ENCODE data around the gene TRIM22.
"Not testable (repeated sequence)": the region's sequence is repeated elsewhere in the genome, so short reads cannot be mapped to it uniquely, and the experiment has no call there.

TRIM22 gene

DNA sequence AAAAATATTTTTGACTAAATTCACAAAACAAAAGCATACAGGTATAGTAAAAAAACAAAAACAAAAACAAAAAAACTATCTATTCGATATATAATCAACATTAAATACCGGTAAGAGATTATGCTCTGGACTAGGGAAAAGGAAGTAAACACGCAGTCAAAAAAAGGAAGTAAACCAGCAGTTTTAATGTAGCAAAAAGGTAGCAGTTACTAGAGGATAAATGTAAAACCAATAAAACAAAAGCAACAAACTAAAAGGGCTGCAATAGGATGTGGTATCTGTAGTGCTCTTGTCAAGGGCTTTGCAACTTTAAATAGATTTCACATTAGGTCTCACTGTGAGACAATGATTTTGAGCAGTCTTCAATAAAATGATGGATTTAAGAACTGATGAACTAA, 2.4 kb downstream of the TRIM22 start:
- DNase-seq, result no peak

DNA sequence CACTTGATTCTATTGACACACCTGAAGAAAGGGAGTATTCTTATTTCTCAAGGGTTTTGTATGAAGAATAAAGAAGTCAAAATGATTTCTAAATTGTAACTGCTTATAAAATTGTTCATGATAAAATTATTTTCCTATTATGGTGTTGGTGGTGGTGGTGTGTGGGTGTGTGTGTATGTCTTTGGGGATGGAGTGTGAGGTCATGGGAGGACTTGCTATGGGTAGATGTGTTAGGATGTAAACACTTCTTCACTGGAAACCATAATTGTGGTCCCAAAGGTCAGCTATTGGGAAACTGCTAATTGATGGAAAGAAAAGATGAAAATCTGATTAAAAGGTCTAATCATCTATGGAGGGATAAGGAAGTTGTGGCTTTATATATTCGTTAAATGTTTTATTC, 5.1 kb downstream of the TRIM22 start:
- DNase-seq, result no peak

DNA sequence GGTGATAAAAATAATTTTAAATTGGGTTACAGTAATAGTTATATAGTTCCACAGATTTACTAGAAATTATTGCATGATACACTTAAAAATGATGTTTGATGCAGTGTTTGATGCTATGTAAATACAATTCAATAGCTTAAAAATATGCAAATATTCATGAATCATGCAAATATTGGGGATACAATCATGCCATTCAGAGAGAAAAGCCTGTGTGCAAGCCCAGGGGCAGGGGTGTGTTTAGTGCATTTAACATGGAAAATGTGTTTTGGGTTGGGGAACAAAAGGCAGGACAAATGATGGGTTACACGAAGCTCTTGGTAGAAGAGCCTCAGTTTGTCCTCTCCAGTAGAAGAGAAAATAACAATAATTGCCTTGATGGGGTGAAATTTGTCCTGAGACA, 6.0 kb downstream of the TRIM22 start:
- no peak for DNase-seq

DNA sequence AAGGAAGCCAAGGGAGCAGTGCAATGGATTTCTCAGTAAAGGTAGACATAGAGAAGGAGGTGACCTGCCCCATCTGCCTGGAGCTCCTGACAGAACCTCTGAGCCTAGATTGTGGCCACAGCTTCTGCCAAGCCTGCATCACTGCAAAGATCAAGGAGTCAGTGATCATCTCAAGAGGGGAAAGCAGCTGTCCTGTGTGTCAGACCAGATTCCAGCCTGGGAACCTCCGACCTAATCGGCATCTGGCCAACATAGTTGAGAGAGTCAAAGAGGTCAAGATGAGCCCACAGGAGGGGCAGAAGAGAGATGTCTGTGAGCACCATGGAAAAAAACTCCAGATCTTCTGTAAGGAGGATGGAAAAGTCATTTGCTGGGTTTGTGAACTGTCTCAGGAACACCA, 6.6 kb downstream of the TRIM22 start:
- DNase-seq, result no peak

DNA sequence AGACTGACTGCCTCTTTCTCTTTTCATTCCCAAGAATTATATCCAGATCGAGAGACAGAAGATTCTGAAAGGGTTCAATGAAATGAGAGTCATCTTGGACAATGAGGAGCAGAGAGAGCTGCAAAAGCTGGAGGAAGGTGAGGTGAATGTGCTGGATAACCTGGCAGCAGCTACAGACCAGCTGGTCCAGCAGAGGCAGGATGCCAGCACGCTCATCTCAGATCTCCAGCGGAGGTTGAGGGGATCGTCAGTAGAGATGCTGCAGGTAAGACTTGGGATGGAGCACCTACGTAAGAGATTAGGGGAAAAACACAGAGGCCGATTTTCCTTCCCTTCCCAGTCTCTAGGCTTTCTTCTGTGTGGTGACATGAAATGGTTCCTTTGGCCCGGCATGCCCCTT, 8.7 kb downstream of the TRIM22 start:
- no peak for DNase-seq

DNA sequence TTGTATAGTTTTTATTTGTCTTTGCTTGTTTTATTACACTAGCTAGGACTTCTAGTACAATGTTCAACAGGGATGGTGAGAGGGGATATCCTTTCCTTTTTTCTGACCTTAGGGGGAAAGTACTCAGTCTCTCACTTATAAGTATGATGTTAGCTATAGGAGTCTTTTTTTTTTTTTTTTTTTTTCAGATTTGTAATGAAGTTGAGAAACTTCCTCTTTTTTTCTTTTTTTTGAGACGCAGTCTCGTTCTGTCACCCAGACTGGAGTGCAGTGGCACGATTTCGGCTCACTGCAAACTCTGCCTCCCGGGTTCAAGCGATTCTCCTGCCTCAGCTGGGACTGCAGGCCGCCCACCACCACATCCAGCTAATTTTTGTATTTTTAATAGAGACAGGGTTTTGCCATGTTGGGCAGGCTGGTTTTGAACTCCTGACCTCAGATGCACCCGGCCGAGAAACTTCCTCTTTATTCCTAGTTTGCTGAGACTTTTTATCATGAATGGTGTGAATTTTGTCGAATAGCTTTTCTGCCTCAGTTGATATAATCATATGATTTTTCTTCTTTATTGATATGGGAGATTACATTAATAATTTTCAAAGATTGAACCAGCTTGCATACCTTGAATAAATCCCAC, 10.9 kb downstream of the TRIM22 start:
- DNase-seq, result no peak

DNA sequence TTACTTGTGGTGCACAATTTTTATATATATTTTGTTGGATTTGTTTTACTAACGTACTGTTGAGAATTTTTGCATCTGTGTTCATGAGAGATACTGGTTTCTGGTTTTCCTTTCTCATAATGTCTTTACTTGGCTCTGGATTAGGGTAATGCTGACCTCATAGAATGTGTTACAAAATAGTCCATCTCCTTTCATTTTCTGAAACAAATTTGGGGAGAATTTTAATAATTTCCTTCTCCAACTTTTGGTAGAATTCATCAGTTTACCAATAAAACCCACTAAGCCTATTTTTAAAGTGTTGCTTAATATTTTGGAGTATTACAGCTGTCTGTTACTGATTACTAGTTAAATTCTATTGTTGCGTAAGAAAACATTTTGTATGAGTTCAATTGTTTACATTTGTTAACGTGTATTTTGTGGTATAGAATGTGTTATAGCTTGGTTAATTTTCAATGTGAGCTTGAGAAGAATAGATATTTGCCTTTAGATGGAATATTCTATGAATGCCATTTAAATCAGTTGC, 11.5 kb downstream of the TRIM22 start:
- DNase-seq, result no peak

DNA sequence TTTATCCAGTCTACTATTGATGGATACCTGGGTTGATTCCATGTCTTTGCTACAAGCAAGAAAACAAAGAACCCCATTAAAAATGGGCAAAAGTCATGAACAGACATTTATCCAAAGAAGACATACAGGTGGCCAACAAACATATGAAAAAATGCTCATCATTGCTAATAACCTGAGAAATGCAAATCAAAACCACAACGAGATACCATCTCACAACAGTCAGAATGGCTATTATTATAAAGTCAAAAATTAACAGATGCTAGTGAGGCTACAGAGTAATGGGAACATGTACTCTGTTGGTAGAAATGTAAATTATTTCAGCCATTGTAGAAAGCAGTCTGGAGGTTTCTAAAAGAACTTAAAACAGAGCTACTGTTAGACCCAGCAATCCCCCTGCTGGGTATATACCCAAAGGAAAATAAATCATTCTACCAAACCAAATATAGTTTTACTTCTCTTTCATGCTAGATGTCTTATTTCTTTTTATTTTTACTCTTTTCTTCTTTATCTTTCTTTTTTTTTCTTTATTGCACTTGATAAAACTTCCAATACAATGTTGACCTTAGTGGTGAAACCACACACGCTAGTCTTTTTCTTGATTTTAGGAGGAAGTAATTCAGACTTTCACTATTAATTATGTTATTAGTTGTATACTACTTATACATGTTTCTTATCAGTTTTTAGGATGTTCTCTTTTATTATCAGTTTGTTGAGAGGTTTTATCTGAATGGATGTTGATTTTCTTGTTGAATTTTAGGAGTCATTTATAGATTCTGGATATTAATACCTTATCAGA, 14.3 kb downstream of the TRIM22 start:
- DNase-seq, result no peak

DNA sequence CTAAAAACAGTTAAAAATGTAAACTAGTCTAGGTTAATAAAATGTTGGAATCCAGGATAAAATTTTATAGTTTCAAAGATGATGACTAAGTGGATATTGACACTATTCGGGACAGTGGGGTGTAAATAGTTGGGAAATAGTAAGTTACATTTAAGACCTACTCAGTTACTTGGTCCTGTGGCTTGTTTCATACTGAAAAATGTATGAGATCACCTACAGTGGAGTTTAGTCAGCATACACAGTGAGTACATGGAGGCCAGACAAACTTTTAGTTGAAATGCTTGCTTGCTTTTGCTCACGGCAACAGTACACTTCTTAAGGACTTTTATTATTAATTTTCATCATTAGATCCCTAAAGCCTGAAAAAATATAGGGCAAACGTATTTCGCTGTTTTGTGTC, 16.1 kb downstream of the TRIM22 start:
- DNase-seq, result no peak

DNA sequence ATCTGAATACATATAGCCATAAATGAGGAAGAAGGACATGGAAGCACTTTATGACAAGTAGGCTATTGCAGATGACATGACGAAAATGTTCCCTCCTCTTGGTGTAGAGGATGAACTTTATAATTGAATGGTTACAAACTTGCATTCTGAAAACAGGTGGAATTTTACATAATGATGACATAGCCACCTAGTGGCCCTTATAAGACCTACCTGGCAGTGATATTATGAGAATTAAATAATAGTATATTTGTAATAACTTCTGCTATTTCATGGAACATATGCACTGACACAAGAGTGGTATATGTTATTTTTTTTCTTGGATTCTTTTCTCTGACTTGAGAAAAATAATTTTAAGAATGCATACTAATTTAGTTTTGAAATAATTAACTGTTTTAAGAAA, 22.9 kb downstream of the TRIM22 start:
- DNase-seq, result no peak

DNA sequence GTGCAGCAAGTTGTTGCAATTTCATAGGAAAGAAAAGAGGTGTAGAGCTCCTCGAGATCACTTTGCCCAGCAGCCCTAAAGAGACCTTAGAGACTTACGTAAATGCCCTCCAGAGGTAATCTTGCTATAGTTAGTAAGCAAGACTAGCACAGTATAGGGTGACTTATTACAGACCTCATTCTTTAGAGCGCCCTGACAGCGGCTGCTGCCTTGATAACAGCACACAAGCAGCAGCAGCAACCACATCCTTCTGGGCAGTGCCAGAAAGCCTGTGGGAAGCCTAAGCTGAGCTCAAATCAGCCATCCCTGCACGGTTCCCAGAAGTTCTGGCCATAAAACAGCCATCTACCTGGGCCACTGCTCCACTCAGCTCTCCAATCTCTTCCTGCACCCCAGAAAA, 24.1 kb downstream of the TRIM22 start:
- no peak for DNase-seq

DNA sequence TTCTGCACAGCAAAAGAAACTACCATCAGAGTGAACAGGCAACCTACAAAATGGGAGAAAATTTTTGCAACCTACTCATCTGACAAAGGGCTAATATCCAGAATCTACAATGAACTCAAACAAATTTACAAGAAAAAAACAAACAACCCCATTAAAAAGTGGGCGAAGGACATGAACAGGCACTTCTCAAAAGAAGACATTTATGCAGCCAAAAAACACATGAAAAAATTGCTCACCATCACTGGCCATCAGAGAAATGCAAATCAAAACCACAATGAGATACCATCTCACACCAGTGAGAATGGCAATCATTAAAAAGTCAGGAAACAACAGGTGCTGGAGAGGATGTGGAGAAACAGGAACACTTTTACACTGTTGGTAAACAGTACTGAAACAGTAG, 26.9 kb downstream of the TRIM22 start:
- not testable (repeated sequence) for DNase-seq

DNA sequence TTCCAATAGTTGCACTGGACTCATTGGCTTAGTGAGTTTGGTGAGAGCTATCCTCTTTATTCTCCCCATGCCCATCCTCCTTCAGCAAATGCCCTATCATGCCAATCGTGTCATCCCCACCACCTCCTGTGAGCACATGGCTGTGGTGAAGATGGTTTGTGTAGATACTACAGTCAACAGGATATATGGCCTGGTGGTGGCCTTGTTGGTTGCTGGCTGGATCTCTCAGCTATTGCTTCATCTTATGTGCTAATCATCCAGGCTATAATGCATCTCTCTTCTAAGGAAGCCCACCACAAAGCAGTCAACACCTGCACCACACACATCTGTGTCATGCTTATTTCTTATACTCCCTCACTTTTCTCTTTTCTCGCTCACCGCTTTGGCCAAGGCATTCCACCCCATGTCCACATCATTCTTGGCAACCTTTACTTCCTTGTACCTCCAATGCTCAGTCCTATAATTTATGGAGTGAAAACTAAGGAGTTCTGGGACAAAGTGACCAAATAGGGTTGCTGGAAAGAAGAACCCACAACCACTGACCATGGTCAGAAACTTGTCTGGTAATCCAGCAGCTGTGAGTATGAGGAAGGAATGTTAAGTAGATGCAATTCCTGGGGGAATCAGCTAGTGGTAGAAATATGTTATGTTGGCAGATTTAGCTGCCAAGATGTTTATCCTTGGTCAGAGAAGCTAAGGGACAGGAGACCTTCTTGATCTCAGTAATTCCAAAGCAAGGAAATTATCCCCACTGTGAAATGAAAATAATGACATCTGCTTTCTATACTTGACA, 30.3 kb downstream of the TRIM22 start:
- DNase-seq, result no peak

DNA sequence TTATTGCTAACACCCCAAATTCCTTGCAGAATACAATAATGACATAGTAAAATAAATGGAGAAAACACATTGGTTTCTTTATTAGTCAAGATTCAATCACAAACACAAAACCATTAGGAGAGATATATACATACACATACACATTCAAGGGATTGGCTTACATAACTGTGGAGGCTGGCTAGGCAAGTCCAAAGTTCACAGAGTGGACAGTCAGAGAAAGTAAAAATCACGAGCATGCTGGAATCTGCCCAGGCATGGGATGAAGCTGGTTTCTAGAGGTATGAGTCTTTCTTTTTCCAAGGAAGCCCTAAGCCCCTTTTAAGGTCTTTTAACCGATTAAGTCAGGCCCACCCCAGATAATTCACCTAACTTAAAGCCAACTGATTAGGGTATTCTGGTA, 33.0 kb downstream of the TRIM22 start:
- no peak for DNase-seq

DNA sequence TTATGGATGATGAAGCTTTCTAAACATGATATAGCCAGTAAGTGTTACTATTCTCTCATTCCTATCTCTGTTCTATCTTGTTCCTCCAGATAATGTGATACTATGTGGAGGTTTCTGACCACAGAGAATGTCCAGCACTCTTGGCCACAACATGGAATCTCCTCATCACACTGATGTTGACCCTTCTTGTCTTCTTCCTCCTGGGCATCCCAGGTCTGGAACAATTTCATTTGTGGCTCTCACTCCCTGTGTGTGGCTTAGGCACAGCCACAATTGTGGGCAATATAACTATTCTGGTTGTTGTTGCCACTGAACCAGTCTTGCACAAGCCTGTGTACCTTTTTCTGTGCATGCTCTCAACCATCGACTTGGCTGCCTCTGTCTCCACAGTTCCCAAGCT, 36.8 kb downstream of the TRIM22 start:
- no peak for DNase-seq

DNA sequence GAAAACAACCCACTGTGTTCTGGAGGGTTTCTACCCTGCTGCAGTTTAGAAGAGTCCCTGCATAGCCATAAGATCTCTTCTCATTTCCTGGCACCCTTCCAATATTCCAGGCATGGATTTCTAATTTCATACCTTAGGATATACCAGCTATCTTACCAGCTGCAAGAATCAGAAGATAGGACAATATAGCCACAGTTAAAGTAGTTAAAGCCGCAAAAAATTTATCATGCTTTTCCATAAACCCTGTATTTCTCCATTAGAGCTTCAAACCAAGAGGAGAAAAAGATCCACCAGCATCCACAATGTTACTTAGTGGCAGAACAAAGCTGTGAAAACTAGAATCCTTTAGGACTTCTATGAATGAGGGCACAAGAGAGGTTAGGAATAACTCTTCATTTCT, 38.1 kb downstream of the TRIM22 start:
- DNase-seq, result no peak

DNA sequence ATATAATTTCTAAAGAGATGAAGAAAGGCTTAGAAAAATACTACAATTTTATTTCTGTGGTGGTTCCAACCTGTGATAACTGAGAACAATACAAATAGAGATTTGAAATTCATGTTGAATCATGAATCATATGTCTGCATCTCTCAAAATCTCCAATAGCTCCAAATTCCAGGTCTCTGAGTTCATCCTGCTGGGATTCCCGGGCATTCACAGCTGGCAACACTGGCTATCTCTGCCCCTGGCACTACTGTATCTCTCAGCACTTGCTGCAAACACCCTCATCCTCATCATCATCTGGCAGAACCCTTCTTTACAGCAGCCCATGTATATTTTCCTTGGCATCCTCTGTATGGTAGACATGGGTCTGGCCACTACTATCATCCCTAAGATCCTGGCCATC, 46.8 kb downstream of the TRIM22 start, which contains the start of gene OR56B1:
TSS of gene OR56B1 (plus strand) at position 53 of the 400 bp plus-strand sequence. CDS start at position 122, 69 bp downstream.
- no peak for DNase-seq

DNA sequence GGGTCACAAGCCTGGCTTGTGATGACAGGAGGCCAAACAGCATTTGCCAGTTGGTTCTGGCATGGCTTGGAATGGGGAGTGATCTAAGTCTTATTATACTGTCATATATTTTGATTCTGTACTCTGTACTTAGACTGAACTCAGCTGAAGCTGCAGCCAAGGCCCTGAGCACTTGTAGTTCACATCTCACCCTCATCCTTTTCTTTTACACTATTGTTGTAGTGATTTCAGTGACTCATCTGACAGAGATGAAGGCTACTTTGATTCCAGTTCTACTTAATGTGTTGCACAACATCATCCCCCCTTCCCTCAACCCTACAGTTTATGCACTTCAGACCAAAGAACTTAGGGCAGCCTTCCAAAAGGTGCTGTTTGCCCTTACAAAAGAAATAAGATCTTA, 47.5 kb downstream of the TRIM22 start:
- no peak for DNase-seq

DNA sequence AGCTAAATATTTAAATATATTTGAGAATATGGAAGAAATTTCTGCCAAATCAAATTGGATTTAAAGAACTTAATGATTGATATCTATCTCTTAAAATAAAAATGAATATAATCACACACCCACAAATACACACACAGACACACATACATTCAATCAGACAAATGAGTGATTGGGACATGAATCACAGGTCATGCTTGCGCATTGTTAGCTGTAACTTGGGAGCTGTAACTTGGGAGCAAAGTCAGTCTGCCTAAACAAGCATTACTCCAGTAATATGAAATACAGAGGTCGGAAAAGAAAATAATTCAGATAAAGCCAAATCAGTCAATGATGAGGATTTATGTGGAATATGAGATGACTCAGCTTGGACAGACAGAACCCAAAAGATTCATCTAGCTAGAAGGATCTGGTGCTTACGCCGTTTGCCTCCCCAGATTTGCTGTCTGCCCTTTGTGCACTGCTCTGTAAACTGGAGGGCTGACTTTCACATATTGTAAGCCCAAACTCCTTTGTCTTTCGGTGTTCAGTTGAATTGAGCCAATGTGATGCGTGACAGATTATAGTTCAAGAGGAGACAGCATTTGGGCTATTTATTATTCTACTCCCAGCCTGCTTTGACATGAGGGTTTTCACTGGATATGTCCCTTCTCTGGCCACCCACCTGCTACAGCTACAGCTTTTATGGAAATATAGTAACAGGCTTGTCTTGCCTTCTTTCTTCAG, 48.2 kb downstream of the TRIM22 start:
- no peak for DNase-seq

DNA sequence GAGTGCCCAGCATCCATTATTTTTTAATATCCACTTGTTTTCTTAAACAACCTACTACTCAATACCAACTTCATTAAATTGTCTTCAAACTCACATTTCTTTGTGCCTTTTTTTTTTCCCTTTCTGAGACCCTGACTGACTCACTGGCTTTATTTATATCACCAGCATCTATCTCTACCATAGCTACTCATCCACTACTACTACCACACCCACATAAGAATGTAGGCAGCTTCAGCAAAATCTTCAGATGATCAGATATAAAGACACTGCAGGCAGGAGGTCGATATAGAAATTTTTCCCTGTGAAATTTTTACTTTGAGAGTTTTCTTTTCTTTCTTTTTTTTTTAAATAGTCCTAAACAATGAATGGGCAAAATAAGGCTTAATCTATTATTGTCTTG, 48.8 kb downstream of the TRIM22 start:
- DNase-seq, result no peak

DNA sequence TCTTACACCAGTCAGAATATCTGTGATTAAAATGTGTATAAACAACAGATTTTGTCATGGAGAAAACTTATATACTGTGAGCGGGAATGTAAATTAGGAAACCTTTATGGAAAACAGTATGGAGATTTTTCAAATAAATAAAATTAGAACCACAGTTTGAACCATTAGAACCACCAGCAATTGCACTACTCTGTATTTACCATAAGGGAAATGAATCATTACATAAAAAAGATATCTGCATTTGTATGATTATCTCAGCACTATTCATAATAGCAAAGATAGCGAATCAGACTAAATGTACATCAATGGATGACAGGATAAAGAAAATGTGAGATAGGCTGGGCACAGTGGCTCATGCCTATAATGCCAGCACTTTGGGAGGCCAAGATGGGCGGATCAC, 57.0 kb downstream of the TRIM22 start:
- DNase-seq, result no peak

DNA sequence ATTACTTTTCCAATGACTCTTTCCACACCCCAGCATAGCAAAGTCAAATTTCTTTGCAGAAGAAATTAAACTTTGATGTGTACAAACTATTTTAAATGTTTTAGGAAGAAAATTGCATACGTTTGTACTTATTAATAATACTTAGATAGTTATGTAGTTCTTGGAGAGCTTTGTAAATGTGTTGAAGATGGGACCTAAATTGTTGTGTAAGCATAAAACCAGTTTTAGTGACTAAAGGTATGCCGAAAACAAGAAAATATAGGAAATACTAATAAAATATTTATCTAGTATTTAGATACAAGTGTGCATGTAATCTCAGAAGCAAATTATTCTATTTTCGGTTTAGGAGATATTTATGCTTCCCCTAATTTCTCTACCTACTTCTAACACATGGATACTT, 60.2 kb downstream of the TRIM22 start:
- DNase-seq, result no peak

DNA sequence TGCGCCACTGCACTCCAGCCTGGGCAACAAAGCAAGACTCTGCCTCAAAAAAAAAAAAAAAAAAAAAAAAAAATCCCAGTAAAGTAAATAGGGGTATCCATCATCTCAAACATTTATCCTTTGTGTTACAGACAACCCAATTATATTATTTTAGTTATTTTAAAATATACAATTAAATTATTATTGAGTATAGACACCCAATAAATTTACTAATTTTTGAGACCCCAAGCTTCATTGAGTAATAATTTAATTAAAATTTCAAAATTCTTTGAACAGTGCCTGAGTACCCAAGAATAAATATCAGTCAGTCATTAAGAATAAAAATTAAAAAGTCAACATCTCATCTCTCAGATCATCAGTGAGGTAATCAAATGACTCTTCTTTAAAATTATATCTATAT, 64.4 kb downstream of the TRIM22 start, which contains the start of gene OR52N4:
TSS of gene OR52N4 (plus strand) at position 301 of the 400 bp plus-strand sequence. CDS start 498 bp downstream, outside the sequence.
- DNase-seq, result no peak

All from activated CD4-positive, alpha-beta T cell treated with anti-CD3 and anti-CD28 coated beads, Interleukin-2, amount 50 U/mL, for 48 hours (primary cell).